Glutamatergic neuron (in vitro differentiated cells): ENCODE results near the gene KDM4E. TPM values are rescaled to one million over a fixed set of nuclear protein-coding genes. Genes with fewer than 3 reads are reported as not detected.
"Not testable (repeated sequence)": the region's sequence is repeated elsewhere in the genome, so short reads cannot be mapped to it uniquely, and the experiment has no call there.

Experiments
- DNase-seq: peaks from one replicate; pipeline ENCODE4 v3.0.0; 2022
- H3K27ac Mint-ChIP-seq: one replicate; pipeline ENCODE4 v1.8.0; 2020; ENCODE audit warnings: mild to moderate bottlenecking, mixed read lengths, inconsistent platforms; ENCODE audit not compliant: unreplicated experiment
- H3K27me3 Mint-ChIP-seq: one replicate; pipeline ENCODE4 v1.8.0; 2020; ENCODE audit warnings: mild to moderate bottlenecking, moderate library complexity, mixed read lengths, inconsistent platforms; ENCODE audit not compliant: unreplicated experiment
- H3K36me3 Mint-ChIP-seq: one replicate; pipeline ENCODE4 v1.8.0; 2020; ENCODE audit warnings: mild to moderate bottlenecking, mixed read lengths, inconsistent platforms; ENCODE audit not compliant: unreplicated experiment
- H3K4me1 Mint-ChIP-seq: one replicate; pipeline ENCODE4 v1.8.0; 2020; ENCODE audit warnings: mild to moderate bottlenecking, low read depth, mixed read lengths, inconsistent platforms; ENCODE audit not compliant: unreplicated experiment
- H3K4me3 Mint-ChIP-seq: one replicate; pipeline ENCODE4 v1.8.0; 2020; ENCODE audit warnings: mild to moderate bottlenecking, mixed read lengths, inconsistent platforms; ENCODE audit not compliant: unreplicated experiment
- H3K9me3 Mint-ChIP-seq: one replicate; pipeline ENCODE4 v1.8.0; 2020; ENCODE audit warnings: mild to moderate bottlenecking, moderate library complexity, mixed read lengths, inconsistent platforms; ENCODE audit not compliant: unreplicated experiment
- total RNA-seq: library from RNA; stranded (reverse); fragmentation: NEBNext Ultra II Directional; extraction: Animal tissue kit (Norgen Biotek cat#: 25700); gene quantifications from one replicate; pipeline ENCODE4 v1.2.1, GENCODE V29; 2021; ENCODE audit not compliant: unreplicated experiment
- TF ChIP-seq, protein P1 (sequence below): fragments of 200-600 bp; sonication (generic); IDR thresholded peaks from one replicate; pipeline ENCODE4 v1.5.0; 2021; ENCODE audit not compliant: partially characterized antibody, unreplicated experiment

KDM4E gene
- total RNA-seq, 1 donor from 2014 or later, result 1.1 TPM

DNA sequence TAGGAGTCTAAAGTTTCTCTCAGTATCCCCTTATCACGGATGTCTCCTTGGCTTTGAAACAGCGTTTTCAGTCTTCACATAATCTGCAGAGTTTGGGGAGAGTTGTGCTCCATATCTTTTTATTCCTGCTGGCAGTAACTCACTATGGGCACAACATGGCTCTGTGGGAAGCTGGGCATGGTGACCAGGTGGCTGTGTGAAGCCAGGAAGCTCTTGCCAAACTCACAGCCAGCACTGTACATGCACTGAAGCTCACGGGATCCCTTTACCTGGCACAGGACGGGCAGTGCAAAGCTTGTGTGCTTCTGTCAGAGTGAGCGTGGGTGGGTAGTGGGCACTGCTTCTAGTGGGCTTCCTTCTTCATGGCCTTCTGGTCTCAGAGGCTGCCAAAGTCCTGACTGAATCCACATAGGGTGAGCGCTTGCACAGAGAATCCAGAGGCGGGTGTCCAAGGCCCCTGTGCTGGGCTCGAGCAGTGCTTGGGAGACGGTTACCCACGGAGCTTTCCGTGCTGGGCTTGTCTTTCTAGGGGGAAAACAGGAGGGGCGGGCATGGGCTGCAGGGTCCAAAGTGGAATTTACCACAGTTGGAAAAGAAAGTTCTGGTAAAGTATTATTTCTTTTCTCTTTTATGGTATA lies 10.8 kb upstream of the KDM4E start:
- H3K4me3 Mint-ChIP-seq, result no peak overlapping the region
- no peaks in the 10 kb centered on the region for H3K27me3 Mint-ChIP-seq
- no peaks in the 10 kb centered on the region for H3K4me1 Mint-ChIP-seq
- H3K9me3 Mint-ChIP-seq, result no peaks in the 10 kb centered on the region
- H3K27ac Mint-ChIP-seq, result no peak overlapping the region
- DNase-seq, result no peak
- H3K36me3 Mint-ChIP-seq, result no peaks in the 10 kb centered on the region
- TF ChIP-seq, protein P1, sequence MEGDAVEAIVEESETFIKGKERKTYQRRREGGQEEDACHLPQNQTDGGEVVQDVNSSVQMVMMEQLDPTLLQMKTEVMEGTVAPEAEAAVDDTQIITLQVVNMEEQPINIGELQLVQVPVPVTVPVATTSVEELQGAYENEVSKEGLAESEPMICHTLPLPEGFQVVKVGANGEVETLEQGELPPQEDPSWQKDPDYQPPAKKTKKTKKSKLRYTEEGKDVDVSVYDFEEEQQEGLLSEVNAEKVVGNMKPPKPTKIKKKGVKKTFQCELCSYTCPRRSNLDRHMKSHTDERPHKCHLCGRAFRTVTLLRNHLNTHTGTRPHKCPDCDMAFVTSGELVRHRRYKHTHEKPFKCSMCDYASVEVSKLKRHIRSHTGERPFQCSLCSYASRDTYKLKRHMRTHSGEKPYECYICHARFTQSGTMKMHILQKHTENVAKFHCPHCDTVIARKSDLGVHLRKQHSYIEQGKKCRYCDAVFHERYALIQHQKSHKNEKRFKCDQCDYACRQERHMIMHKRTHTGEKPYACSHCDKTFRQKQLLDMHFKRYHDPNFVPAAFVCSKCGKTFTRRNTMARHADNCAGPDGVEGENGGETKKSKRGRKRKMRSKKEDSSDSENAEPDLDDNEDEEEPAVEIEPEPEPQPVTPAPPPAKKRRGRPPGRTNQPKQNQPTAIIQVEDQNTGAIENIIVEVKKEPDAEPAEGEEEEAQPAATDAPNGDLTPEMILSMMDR, result no peak

DNA sequence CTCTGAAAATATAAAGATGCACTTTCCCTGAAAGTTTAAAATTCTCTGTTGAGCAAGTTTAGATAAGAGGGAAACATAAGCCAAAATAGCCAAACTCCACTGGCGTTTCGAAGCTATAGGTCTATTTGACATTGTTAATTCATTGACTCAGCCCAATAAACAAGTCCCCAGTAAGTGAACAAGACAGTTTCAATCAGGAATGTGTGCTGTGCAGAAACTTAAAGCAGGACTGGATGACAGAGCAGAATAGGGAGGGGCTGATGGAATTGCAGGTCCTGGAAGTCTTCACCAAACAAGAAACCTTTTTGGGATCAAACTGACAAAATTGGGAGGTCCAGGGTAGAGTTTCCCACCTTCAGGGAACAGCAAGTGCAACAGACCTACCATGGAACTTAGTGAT lies 8.9 kb upstream of the KDM4E start:
- no peaks in the 10 kb centered on the region for H3K27me3 Mint-ChIP-seq
- H3K4me3 Mint-ChIP-seq, result no peak overlapping the region
- TF ChIP-seq, protein P1, result no peak
- H3K36me3 Mint-ChIP-seq, result no peaks in the 10 kb centered on the region
- H3K27ac Mint-ChIP-seq, result no peak overlapping the region
- H3K4me1 Mint-ChIP-seq, result no peaks in the 10 kb centered on the region
- no peak for DNase-seq
- H3K9me3 Mint-ChIP-seq, result no peaks in the 10 kb centered on the region

DNA sequence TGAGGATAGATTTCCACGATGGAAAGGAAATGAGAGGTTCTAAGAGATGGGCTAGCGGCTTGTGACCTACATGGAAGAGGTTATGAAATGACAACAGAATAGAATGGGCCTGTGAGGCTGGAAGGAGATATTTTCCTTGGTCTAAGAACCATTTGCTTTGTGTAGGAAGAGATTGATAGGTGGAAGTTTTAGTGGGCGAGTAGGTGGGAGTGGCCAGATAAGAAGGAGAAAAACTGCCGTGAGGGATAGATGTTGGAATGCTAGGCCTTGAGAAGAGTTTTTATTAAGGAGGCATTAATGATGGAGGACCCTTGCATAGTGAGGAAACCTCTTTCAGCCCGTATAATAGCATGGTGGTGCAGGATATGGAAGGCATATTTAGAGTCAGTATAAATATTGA lies 3.6 kb upstream of the KDM4E start:
- not testable (repeated sequence) for H3K4me1 Mint-ChIP-seq, H3K4me3 Mint-ChIP-seq, H3K27ac Mint-ChIP-seq, H3K9me3 Mint-ChIP-seq, DNase-seq, H3K27me3 Mint-ChIP-seq, H3K36me3 Mint-ChIP-seq

DNA sequence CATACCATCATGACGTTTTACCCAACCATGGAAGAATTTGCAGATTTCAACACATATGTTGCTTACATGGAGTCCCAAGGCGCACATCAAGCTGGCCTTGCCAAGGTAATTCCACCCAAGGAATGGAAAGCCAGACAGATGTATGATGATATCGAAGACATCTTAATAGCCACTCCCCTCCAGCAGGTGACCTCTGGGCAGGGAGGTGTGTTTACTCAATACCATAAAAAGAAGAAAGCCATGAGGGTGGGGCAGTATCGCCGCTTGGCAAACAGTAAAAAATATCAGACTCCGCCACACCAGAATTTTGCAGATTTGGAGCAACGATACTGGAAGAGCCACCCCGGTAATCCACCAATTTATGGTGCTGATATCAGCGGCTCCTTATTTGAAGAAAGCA lies 536 bp downstream of the KDM4E start:
- not testable (repeated sequence) for H3K9me3 Mint-ChIP-seq, H3K4me3 Mint-ChIP-seq, H3K27ac Mint-ChIP-seq, H3K27me3 Mint-ChIP-seq, H3K4me1 Mint-ChIP-seq, DNase-seq, H3K36me3 Mint-ChIP-seq

DNA sequence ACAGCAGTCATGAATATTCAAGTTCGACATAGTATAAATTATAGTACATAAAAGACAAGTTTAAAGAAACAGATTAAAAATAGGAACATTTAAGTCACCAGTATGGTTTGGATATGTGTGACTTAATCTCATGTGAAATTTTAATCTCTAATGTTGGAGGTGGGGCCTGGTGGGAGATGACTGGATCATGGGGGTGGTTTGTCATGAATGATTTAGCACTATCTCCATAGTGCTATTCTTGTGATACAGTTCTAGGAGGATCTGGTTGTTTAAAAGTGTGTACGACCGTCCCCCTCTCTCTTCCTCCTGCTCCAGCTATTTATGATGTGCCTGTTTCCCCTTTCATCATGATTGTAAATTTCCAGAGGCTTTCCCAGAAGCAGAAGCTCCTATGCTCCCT lies 3.3 kb downstream of the KDM4E start:
- Mint-ChIP-seq H3K27ac (no peak overlapping the region), H3K36me3 (no peaks in the 10 kb centered on the region), H3K27me3 (peaks cover 2% of the 10 kb centered on the region), H3K9me3 (peaks cover 2% of the 10 kb centered on the region), H3K4me3 (no peak overlapping the region), H3K4me1 (no peaks in the 10 kb centered on the region)
- TF ChIP-seq, protein P1, result no peak
- no peak for DNase-seq

DNA sequence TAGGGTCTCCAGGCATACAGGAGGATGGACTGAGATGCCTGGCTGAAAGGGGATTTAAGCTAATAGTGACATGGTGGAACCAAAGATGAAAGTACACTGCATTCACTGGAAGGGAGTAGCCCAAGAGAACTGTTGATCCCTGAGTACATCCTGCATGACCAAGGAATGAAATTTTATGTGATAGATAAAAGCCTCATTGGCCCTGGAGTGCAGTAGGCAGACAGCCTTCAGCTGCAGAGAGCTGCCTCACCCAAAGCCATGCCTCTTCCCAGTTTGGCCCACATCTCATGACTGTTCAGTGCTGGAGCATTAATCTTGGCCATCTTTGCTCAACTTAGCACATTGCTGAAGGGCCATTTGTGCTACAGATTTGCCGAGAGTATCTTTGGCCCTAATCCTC lies 8.0 kb downstream of the KDM4E start:
- Mint-ChIP-seq H3K27me3 (no peaks in the 10 kb centered on the region), H3K4me3 (no peak overlapping the region), H3K9me3 (no peaks in the 10 kb centered on the region), H3K36me3 (no peaks in the 10 kb centered on the region), H3K27ac (no peak overlapping the region), H3K4me1 (no peaks in the 10 kb centered on the region)
- no peak for DNase-seq
- TF ChIP-seq, protein P1, result no peak
